DND-41 (cell line): ENCODE measurements around the gene PERCC1.

Experiments used
- CTCF ChIP-seq: IDR thresholded peaks from 2 replicates; pipeline ENCODE4 v1.5.1; 2012; ENCODE audit warnings: borderline replicate concordance, low read length, moderate library complexity, mild to moderate bottlenecking; ENCODE audit not compliant: poor library complexity, severe bottlenecking; ENCODE audit errors: extremely low read depth
- EZH2 ChIP-seq: IDR thresholded peaks from 3 replicates; pipeline ENCODE4 v1.6.1; 2012; ENCODE audit warnings: borderline replicate concordance, low read depth, mild to moderate bottlenecking, moderate library complexity, low read length, inconsistent platforms; ENCODE audit not compliant: severe bottlenecking

DNA sequence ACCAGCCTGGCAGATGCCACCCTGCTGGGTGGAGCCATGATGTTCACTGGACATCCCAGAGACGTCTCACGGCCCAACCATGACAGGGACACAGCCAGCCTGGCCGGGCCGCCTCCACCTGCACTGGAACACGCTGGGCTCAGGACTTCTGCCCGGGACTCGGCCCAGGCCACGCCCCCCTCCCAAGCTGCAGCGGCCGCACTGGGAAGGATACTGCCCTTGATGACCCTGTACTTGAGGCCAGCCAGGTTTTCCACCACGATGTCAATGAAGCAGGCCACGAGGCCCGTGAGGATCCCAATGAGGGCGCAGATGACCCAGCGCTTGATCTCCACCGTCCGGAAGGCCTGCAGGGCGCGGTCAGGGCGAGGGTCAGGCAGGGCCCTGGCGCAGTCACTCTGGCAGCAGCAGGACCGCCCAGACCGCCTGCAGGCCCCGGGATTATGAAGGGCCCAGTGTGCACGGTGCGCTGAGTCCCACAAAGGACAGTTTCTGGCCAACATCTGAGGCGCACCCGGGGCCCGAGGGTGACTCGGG, 29.8 kb downstream of the PERCC1 start:
- no peak for TF ChIP-seq CTCF
- TF ChIP-seq EZH2, result no peak
